Fibroblast of villous mesenchyme (primary cell): ENCODE data around the gene FARP2. TPM values are rescaled to one million over a fixed set of nuclear protein-coding genes. Genes with fewer than 3 reads are reported as not detected.

Experiments
- DNase-seq: peaks from one replicate; pipeline ENCODE4 v3.0.0-alpha.2; 2010; ENCODE audit warnings: low read depth
- H3K4me3 ChIP-seq: 2 replicates; pipeline ENCODE4 v1.5.1; 2011; ENCODE audit warnings: low read depth, mild to moderate bottlenecking, low read length
- CTCF ChIP-seq: IDR thresholded peaks from 2 replicates; pipeline ENCODE4 v1.5.1; 2012; ENCODE audit warnings: low read depth, mild to moderate bottlenecking, low read length; ENCODE audit not compliant: insufficient read depth
- total RNA-seq: library from RNA; depleted of rRNA; stranded (reverse); fragments of >200 nt; gene quantifications from 2 replicates; pipeline ENCODE4 v1.2.3, GENCODE V29; 2012

The FARP2 gene
- total RNA-seq, 1 donor, result 37.6 TPM

GRCh38 chr2:241325257-241325656, 30.8 kb upstream of the FARP2 start:
- DNase-seq, result no peak
- no peak overlapping the region for H3K4me3 ChIP-seq
- TF ChIP-seq CTCF, result no peak

- no peak overlapping the region for H3K4me3 ChIP-seq
- DNase-seq, result no peak
These were observed 26.1 kb upstream of the FARP2 start for GRCh38 chr2:241329669-241330615.

GRCh38 chr2:241330616-241330981, 25.5 kb upstream of the FARP2 start:
- no peak for DNase-seq
- H3K4me3 ChIP-seq, result no peak overlapping the region
- TF ChIP-seq CTCF, result no peak

More at GRCh38 chr2:241329669-241330615, 26.1 kb upstream of the FARP2 start:
- TF ChIP-seq CTCF, result no peak

GRCh38 chr2:241334813-241335212, 21.3 kb upstream of the FARP2 start:
- H3K4me3 ChIP-seq, result no peak overlapping the region
- TF ChIP-seq CTCF, result no peak
- DNase-seq, result no peak

GRCh38 chr2:241339839-241340630, 16.1 kb upstream of the FARP2 start:
- no peak for TF ChIP-seq CTCF
- H3K4me3 ChIP-seq, result no peak overlapping the region
- DNase-seq, result no peak

GRCh38 chr2:241340631-241341163, 15.4 kb upstream of the FARP2 start:
- no peak overlapping the region for H3K4me3 ChIP-seq
- no peak for DNase-seq
- TF ChIP-seq CTCF, result no peak
